GM12872 (cell line): ENCODE data around the gene LRRD1.

Experiments used
- TF ChIP-seq, protein P1 (sequence below): IDR thresholded peaks from 3 replicates; pipeline ENCODE4 v1.5.1; 2011; ENCODE audit warnings: low read depth, mild to moderate bottlenecking, low read length, moderate library complexity; ENCODE audit not compliant: insufficient read depth

LRRD1 gene

DNA sequence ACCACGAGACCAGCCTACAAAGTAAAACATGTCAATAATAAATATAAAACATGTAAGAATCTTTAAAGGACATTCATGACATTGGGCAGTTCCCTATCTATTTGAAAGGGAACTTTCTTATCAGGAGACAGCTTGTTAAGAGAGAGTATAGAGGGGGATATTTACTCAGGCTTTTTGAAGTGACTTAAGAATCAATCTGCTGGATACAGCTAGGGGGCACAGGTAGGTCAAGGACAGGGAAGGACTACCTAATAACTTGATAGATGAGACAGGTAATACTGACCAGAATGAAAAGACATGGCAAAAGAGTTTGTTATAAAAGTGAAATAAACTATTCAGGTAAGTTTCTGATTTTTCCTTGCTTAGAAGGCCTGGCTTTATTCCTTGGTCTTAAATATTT, 21.8 kb upstream of the LRRD1 start:
- TF ChIP-seq, protein P1, sequence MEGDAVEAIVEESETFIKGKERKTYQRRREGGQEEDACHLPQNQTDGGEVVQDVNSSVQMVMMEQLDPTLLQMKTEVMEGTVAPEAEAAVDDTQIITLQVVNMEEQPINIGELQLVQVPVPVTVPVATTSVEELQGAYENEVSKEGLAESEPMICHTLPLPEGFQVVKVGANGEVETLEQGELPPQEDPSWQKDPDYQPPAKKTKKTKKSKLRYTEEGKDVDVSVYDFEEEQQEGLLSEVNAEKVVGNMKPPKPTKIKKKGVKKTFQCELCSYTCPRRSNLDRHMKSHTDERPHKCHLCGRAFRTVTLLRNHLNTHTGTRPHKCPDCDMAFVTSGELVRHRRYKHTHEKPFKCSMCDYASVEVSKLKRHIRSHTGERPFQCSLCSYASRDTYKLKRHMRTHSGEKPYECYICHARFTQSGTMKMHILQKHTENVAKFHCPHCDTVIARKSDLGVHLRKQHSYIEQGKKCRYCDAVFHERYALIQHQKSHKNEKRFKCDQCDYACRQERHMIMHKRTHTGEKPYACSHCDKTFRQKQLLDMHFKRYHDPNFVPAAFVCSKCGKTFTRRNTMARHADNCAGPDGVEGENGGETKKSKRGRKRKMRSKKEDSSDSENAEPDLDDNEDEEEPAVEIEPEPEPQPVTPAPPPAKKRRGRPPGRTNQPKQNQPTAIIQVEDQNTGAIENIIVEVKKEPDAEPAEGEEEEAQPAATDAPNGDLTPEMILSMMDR, result no peak

DNA sequence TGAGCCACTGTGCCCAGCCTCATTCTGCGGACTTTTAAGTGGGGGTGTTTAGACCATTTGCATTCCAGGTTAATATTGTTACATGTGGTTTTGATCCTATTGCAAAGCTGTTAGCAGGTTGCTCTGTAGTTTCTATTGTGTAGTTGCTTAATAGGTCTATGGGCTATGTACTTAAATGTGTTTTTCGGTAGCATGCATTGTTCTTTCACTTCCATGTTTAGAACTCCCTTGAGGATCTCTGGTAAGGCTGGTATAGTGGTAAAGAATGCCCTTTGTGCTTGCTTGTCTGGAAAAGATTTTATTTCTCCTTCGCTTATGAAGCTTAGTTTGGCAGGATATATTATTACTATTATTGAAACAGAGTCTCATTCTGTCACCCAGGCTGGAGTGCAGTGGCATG, 13.4 kb upstream of the LRRD1 start:
- TF ChIP-seq, protein P1, result no peak

DNA sequence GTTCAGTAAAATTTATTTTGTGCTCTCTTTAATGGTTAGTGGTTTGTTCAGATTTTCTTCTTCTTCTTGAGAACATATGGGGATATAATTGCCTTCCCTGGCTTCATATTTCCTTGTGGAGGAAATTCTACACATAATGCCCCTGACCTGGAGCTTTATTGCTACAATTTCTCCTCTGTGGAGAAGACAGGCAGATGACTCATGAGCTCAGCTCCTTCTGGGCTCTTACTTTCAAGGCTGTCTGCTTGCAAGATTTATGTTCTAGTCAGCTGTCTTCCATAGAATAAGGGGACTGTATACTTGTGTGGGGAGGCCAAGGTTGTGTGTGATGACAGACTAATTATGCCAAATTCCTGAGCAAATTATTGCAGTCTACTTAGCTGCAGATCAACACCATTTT, 1.6 kb downstream of the LRRD1 start:
- TF ChIP-seq, protein P1, result no peak

DNA sequence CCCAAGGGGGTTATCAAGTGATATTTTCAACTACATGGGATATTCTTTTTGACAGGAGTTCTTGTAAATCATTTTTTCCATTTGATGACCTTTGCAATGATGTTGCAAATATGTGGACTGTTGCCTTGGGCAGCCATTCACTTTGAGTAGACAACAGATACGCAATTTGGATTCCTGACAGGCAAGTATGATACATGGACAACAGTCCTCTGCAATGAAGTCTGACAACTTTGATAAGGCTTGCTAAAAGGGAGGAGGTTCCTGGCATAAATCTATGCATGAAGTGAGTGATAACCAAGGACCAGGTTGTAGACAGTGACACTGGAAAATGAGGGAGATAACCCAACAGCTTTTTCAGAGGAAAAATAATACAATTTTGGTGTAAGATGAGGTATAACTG, 17.7 kb downstream of the LRRD1 start:
- TF ChIP-seq, protein P1, result no peak

DNA sequence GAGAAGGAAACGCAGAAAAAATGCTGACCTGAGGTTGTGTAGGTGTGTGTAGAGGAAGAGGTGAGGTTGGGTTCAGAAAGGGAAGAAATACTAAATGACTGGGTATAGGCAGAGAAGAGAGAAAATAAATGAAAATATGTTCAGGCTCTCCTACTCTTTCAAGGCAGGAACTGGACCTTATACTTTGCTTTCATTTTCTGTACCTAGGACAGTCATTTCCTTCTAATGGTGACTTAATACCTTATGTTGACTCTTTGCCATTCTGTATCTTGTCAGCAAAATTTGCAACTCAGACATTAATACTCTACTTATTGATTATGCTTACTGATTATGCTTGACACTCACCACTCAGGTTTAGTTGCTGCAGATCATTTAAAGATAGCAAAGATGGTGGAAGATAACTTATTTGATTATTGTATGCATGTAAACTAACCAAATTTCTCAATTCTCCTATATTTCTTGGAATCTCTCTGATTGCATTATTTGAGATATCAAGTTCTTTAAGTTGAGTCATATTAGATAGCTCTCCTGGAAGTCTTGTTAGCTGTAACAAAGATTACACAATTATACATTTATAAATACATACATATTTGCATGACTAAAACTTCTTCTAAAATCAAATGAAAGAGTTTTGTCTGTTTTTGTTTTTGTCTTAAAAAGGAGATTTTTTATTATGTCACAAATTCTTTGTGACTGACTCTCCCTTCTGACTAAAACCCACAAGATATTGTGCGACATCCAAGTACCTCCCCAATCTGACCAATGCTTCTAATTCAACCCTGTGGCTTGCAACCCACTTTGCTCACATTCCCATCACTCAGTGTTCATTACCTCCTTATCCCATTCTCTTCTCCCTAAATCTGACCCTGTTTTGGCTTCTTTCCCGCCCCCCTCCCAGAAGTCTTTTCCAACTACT, 20.0 kb downstream of the LRRD1 start:
- TF ChIP-seq, protein P1, result no peak

DNA sequence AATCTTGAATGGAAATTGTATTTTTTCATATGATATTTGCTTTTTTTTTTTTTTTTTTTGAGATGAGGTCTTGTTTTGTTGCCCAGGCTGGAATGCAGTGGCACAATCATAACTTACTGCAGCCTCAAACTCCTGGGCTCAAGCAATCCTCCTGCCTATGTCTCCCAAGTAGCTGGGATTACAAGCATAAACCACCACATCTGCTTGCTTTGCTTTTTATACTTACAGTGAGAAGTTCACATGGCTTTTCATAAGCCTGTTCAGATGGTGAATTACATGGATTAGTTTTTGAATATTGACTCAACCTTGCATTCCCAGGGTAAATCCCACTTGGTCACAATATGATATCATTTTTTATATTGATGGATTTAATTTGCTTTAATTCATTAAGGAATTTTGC, 22.0 kb downstream of the LRRD1 start:
- TF ChIP-seq, protein P1, result no peak

DNA sequence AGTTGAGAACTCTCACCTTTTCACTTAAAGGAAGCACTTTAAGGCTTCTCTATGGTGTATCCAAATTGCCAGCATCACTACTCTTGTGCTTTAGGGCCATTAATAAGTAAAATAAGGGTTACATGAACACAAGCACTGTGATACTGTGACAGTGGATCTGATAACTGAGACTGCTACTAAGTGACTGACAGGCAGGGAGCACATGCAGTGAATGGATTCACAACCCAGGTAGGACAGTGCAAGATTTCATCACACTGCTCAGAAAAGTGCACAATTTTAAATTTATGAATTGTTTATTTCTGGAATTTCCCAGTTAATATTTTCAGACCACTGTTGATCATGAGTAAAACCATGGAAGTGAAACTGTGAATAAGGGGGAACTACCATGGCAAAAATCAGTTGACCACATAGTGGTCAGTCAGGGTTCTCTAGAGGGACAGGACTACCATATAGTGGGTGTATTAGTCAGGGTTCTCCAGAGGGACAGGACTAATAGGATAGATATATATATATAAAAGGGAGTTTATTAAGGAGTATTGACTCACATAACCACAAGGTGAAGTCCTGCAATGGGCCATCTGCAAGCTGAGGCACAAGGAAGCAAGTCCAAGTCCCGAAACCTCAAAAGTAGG, 23.7 kb downstream of the LRRD1 start:
- TF ChIP-seq, protein P1, result no peak
